Right atrium auricular region (tissue), 2 donors: ENCODE measurements around the gene NFASC. TPM values are rescaled to one million over a fixed set of nuclear protein-coding genes. Genes with fewer than 3 reads are reported as not detected.

Source experiments
- DNase-seq: peaks from one replicate; pipeline ENCODE4 v3.0.0-alpha.2; 2019; ENCODE audit warnings: low spot score
- H3K27ac ChIP-seq, 2 donors: fragments of 200-600 bp; sonication (generic); 1 replicate in 1 of 2; 2 replicates in 1 of 2; pipeline ENCODE4 v1.5.1; 2016 to 2019
- H3K27me3 ChIP-seq, 2 donors: fragments of 200-600 bp; sonication (generic); one replicate each; pipeline versions ENCODE4 v1.5.1 to v1.6.0; 2017 to 2019
- H3K36me3 ChIP-seq: fragments of 200-600 bp; sonication (generic); one replicate; pipeline ENCODE4 v1.5.1; 2016
- H3K4me1 ChIP-seq, 2 donors: fragments of 200-600 bp; sonication (generic); one replicate each; pipeline versions ENCODE4 v1.5.1 to v1.6.0; 2017 to 2019
- H3K4me3 ChIP-seq, 2 donors: fragments of 200-600 bp; sonication (generic); 1 replicate in 1 of 2; 2 replicates in 1 of 2; pipeline ENCODE4 v1.5.1; 2017 to 2019; ENCODE audit warnings: mild to moderate bottlenecking in 1 of 2, moderate library complexity in 1 of 2
- H3K9me3 ChIP-seq, 2 donors: fragments of 200-600 bp; sonication (generic); one replicate each; pipeline ENCODE4 v1.5.1; 2019
- total RNA-seq, 2 donors: library from RNA; depleted of rRNA; stranded (reverse); fragments of >200 nt; gene quantifications; one replicate each; pipeline ENCODE4 v1.1.0, GENCODE V29; 2016
- TF ChIP-seq, protein P1 (sequence below), 2 donors: fragments of 200-600 bp; sonication (generic); IDR thresholded peaks; one replicate each; pipeline ENCODE4 v1.5.1; 2019; ENCODE audit warnings: antibody characterized with exemption in 2 of 2

NFASC gene
- total RNA-seq, 2 donors from 2014 or later: 38.5 to 45.9 TPM

DNA sequence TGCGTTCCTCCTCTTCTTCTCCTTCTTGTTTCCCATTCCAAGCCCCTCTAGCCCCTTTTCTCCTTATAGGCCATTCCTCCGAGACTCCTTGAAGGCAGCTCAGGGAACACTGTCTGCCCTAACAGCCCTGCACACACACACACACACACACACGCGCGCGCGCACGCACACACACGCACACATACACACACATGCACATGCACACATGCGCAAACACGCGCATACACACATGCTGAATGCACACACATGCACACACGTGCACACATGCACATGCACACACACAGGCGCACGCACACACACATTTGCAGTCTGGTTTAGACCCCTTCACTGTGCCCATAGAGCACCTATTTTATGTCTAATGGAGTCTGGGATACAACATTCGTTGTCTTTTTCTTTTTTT is 154.6 kb downstream of the NFASC start:
- no peak for DNase-seq
- H3K4me3 ChIP-seq: no peak overlapping the region
- TF ChIP-seq, protein P1, sequence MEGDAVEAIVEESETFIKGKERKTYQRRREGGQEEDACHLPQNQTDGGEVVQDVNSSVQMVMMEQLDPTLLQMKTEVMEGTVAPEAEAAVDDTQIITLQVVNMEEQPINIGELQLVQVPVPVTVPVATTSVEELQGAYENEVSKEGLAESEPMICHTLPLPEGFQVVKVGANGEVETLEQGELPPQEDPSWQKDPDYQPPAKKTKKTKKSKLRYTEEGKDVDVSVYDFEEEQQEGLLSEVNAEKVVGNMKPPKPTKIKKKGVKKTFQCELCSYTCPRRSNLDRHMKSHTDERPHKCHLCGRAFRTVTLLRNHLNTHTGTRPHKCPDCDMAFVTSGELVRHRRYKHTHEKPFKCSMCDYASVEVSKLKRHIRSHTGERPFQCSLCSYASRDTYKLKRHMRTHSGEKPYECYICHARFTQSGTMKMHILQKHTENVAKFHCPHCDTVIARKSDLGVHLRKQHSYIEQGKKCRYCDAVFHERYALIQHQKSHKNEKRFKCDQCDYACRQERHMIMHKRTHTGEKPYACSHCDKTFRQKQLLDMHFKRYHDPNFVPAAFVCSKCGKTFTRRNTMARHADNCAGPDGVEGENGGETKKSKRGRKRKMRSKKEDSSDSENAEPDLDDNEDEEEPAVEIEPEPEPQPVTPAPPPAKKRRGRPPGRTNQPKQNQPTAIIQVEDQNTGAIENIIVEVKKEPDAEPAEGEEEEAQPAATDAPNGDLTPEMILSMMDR (IDR thresholded peaks at IDR 0.05): no peak
- H3K4me1 ChIP-seq: no peaks in the 10 kb centered on the region
- H3K9me3 ChIP-seq: no peaks in the 10 kb centered on the region
- H3K36me3 ChIP-seq: no peaks in the 10 kb centered on the region
- H3K27me3 ChIP-seq: no peaks in the 10 kb centered on the region
- H3K27ac ChIP-seq: no peak overlapping the region

DNA sequence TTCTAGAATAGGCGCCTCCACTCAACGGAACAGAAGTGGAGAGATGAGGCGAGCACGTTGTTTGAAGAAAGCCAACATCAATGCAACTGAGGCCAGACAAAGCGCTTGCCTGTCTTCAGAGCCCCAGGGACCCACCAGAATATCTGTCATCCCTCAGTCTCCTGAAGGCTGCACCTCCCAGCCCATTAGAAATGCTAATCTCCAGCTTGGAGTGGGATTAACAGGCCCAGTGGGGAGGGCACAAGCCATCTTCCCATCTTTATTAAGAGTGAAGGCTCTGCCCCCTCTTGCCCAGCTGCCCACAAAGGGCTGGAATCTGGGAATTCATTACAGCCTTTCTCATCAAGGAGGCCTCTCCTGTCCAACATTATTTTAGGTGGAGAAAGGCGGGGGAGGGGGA is 155.5 kb downstream of the NFASC start:
- Histone ChIP-seq H3K27me3 (no peaks in the 10 kb centered on the region), H3K27ac (no peak overlapping the region), H3K4me1 (no peaks in the 10 kb centered on the region), H3K36me3 (no peaks in the 10 kb centered on the region), H3K9me3 (no peaks in the 10 kb centered on the region), H3K4me3 (no peak overlapping the region)
- no peak for DNase-seq
- TF ChIP-seq, protein P1 (IDR thresholded peaks at IDR 0.05): no peak

GRCh38 chr1:205028390-205028789 is 157.7 kb downstream of the NFASC start:
- H3K27me3 ChIP-seq: no peaks in the 10 kb centered on the region
- no peaks in the 10 kb centered on the region for H3K36me3 ChIP-seq
- TF ChIP-seq, protein P1 (IDR thresholded peaks at IDR 0.05): no peak
- no peak overlapping the region for H3K27ac ChIP-seq
- H3K4me1 ChIP-seq: no peaks in the 10 kb centered on the region
- no peak overlapping the region for H3K4me3 ChIP-seq
- DNase-seq: no peak
- H3K9me3 ChIP-seq: no peaks in the 10 kb centered on the region

DNA sequence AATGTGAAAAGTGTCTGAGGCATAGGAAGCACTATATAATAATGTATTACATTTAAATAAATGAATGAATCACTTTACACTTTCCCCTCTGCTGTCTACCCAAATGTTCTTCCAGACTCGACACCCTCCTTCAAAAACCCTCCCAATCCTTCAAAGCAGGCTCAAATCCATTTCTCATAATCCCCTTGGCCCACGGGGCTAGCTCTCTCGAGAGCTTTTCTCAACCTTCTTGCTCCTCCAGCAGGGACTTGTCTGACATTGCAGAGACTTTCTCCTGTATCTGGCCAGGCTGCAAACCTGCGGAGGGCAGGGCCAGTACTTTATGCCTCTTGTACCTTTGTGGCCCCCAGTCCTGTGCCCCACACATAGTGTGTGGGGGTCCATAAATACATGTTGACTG is 158.3 kb downstream of the NFASC start:
- no peaks in the 10 kb centered on the region for H3K4me1 ChIP-seq
- no peak for DNase-seq
- H3K9me3 ChIP-seq: no peaks in the 10 kb centered on the region
- TF ChIP-seq, protein P1 (IDR thresholded peaks at IDR 0.05): no peak
- no peak overlapping the region for H3K27ac ChIP-seq
- H3K4me3 ChIP-seq: no peak overlapping the region
- no peaks in the 10 kb centered on the region for H3K36me3 ChIP-seq
- H3K27me3 ChIP-seq: no peaks in the 10 kb centered on the region

DNA sequence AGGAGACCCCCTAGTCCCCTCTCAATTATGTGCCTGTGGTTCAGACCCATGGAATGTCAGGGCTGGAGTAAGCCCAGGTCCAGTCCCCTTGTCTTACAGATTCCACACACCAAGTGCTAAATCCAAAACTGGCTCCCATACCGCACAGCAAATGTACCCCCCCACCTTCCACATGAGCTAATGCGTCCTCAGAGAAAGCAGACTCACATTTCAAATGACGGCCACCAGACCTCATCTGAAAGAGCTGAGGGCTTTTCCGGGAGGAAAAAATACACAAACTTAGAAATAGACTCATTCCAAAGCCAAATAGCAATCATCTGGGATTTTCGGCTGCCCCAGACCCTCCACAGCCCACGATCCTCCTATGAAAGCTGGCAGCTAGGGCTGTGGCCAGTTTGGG is 159.6 kb downstream of the NFASC start:
- Histone ChIP-seq H3K27ac (no peak overlapping the region), H3K4me1 (no peaks in the 10 kb centered on the region), H3K4me3 (no peak overlapping the region), H3K27me3 (no peaks in the 10 kb centered on the region), H3K9me3 (no peaks in the 10 kb centered on the region), H3K36me3 (no peaks in the 10 kb centered on the region)
- TF ChIP-seq, protein P1 (IDR thresholded peaks at IDR 0.05): no peak
- no peak for DNase-seq

DNA sequence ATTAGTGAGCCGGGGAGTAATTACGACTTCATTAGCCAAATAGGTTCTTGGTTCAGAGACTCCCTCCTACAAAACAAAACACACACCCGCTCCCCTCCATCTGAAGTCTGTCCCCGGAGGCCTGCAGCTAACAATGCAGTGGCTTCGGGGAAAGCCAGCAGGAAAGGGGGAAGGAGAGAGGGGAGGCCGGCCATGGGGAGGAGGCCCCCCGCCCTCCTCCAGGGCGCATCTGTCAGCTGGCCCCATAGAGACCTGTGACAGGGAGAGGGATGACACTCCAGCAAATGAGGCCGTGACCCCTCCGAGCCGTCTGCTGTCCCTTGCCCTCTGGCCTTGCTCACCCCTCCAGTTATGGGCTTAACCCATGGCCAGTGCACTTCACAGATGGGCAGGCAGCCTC is 160.2 kb downstream of the NFASC start:
- no peak overlapping the region for H3K4me3 ChIP-seq
- TF ChIP-seq, protein P1 (IDR thresholded peaks at IDR 0.05): no peak
- no peaks in the 10 kb centered on the region for H3K4me1 ChIP-seq
- H3K27me3 ChIP-seq: no peaks in the 10 kb centered on the region
- H3K9me3 ChIP-seq: no peaks in the 10 kb centered on the region
- H3K27ac ChIP-seq: no peak overlapping the region
- H3K36me3 ChIP-seq: no peaks in the 10 kb centered on the region
- DNase-seq: no peak
